HFFc6 (cell line): ENCODE measurements around the gene MARCO. TPM values are rescaled to one million over a fixed set of nuclear protein-coding genes. Genes with fewer than 3 reads are reported as not detected.

Source experiments
- total RNA-seq, 6 experiments: library from RNA; stranded (reverse); fragmentation: NEBNext Ultra II Directional; extraction: Animal tissue kit (Norgen Biotek cat#: 25700); gene quantifications; 2 replicates in 1 of 6; 3 replicates in 5 of 6; pipeline ENCODE4 v1.2.3, GENCODE V29; 2021

The MARCO gene
- total RNA-seq, 6 experiments from 2014 or later: not detected

Other genes starting within 250 kb of the MARCO start
- gene EN1, start 94.5 kb upstream of the MARCO start, total RNA-seq: not detected
- gene C1QL2, start 216.6 kb downstream of the MARCO start, total RNA-seq: not detected